ENCODE data around the gene KIFC3.
"Not testable (repeated sequence)": the region's sequence is repeated elsewhere in the genome, so short reads cannot be mapped to it uniquely, and the experiment has no call there.

KIFC3 gene

GRCh38 chr16:57734925-57735754 is 67.2 kb downstream of the KIFC3 start:
- DNase-seq: peak; percentile 99

GRCh38 chr16:57734308-57734924 is 67.9 kb downstream of the KIFC3 start:
- no peak for DNase-seq

- no peak for DNase-seq
Measured at GRCh38 chr16:57732714-57733113, 69.6 kb downstream of the KIFC3 start.

GRCh38 chr16:57732037-57732436 is 70.3 kb downstream of the KIFC3 start:
- DNase-seq: no peak

GRCh38 chr16:57730771-57731730 is 71.2 kb downstream of the KIFC3 start:
- no peak for DNase-seq

GRCh38 chr16:57729852-57730251 is 72.4 kb downstream of the KIFC3 start:
- DNase-seq: not testable (repeated sequence)

GRCh38 chr16:57729182-57729484 is 73.2 kb downstream of the KIFC3 start:
- DNase-seq: no peak

- DNase-seq: no peak
Measured at GRCh38 chr16:57728336-57729181, 73.7 kb downstream of the KIFC3 start.

GRCh38 chr16:57727610-57728009 is 74.7 kb downstream of the KIFC3 start:
- DNase-seq: no peak

- no peak for DNase-seq
Measured at GRCh38 chr16:57726433-57726947, 75.8 kb downstream of the KIFC3 start.

GRCh38 chr16:57725976-57726375 is 76.3 kb downstream of the KIFC3 start:
- no peak for DNase-seq

- DNase-seq: no peak
Measured at GRCh38 chr16:57725554-57725953, 76.7 kb downstream of the KIFC3 start.

GRCh38 chr16:57725151-57725550 is 77.1 kb downstream of the KIFC3 start:
- no peak for DNase-seq

- no peak for DNase-seq
Measured at GRCh38 chr16:57724531-57724930, 77.8 kb downstream of the KIFC3 start.

- no peak for DNase-seq
Measured at GRCh38 chr16:57723170-57723569, 79.1 kb downstream of the KIFC3 start.

- no peak for DNase-seq
Measured at GRCh38 chr16:57722651-57723050, 79.6 kb downstream of the KIFC3 start.

GRCh38 chr16:57722210-57722499 is 80.1 kb downstream of the KIFC3 start:
- no peak for DNase-seq

GRCh38 chr16:57721356-57722209 is 80.7 kb downstream of the KIFC3 start:
- no peak for DNase-seq

GRCh38 chr16:57720142-57720575 is 82.1 kb downstream of the KIFC3 start:
- peak; percentile 19 for DNase-seq

GRCh38 chr16:57714047-57714446 is 88.2 kb downstream of the KIFC3 start:
- DNase-seq: no peak

GRCh38 chr16:57713596-57713995 is 88.7 kb downstream of the KIFC3 start:
- no peak for DNase-seq
